SU-DHL-6 (cell line): ENCODE measurements around the gene FOXP2.

Experiments used
- EZH2phosphoT487 ChIP-seq: fragments of 200-600 bp; sonication (generic), shearing (Covaris generic); conservative IDR thresholded peaks from 2 replicates; pipeline ENCODE4 v1.6.1; 2018; ENCODE audit warnings: mild to moderate bottlenecking, antibody characterized with exemption, low read length, moderate library complexity, mixed read lengths
- TF ChIP-seq, protein P1 (sequence below): fragments of 200-600 bp; sonication (generic); IDR thresholded peaks from one replicate; pipeline ENCODE4 v1.5.1; 2017; ENCODE audit warnings: antibody characterized with exemption, mild to moderate bottlenecking, low read length, moderate library complexity; ENCODE audit not compliant: insufficient read depth, poor library complexity, severe bottlenecking

DNA sequence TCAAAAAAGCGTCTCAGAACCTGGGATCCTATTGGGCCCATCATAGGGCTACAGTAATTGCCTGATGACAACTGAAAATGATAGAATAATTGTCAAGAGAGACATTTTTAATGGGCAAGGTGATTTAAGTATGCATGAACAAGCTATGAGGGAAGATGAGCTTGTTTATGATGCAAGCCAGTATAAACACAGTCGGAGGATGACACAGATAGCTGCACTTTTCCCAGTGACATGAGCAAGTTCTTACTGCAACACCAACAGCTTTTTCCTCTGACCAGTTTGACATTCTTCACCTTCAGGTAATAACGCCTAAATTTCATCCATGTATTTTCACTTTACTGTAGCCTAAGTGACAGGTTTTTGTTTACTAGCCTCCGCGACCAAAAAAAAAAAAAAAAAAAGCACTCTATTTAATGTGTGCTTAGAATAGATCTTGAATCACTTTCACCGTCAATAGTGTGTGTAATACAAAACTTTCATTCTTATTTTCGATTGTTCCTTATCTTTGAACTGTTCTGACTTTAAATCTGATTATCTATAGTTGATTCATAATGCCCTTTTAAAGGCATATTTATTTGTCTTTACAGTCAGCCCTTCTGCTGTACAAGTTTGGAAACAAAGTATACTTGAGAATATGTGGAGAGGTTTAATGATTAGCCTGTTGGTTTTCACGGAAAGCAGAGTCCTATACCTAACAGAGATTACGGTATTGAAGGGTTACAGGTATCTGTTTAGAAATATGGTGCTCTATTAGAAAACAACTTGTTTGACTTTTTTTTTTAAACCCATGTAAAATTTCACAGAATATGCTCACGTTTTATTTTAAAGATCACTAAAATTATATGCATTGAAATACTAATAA lies 1.7 kb downstream of the FOXP2 start:
- TF ChIP-seq, protein P1, sequence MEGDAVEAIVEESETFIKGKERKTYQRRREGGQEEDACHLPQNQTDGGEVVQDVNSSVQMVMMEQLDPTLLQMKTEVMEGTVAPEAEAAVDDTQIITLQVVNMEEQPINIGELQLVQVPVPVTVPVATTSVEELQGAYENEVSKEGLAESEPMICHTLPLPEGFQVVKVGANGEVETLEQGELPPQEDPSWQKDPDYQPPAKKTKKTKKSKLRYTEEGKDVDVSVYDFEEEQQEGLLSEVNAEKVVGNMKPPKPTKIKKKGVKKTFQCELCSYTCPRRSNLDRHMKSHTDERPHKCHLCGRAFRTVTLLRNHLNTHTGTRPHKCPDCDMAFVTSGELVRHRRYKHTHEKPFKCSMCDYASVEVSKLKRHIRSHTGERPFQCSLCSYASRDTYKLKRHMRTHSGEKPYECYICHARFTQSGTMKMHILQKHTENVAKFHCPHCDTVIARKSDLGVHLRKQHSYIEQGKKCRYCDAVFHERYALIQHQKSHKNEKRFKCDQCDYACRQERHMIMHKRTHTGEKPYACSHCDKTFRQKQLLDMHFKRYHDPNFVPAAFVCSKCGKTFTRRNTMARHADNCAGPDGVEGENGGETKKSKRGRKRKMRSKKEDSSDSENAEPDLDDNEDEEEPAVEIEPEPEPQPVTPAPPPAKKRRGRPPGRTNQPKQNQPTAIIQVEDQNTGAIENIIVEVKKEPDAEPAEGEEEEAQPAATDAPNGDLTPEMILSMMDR = no peak
- TF ChIP-seq EZH2phosphoT487 = no peak
